HG03457 (cell line): Measurements from ENCODE around the gene TFIP11.
A peak's percentile ranks its signal among the peaks of the same experiment; 100 is the strongest.

Experiments used
- ATAC-seq: cut with Tn5 transposase; IDR thresholded peaks from one replicate; pipeline ENCODE4 v1.9.1; 2021; ENCODE audit warnings: moderate number of reproducible peaks; ENCODE audit not compliant: unreplicated experiment

Gene TFIP11

DNA sequence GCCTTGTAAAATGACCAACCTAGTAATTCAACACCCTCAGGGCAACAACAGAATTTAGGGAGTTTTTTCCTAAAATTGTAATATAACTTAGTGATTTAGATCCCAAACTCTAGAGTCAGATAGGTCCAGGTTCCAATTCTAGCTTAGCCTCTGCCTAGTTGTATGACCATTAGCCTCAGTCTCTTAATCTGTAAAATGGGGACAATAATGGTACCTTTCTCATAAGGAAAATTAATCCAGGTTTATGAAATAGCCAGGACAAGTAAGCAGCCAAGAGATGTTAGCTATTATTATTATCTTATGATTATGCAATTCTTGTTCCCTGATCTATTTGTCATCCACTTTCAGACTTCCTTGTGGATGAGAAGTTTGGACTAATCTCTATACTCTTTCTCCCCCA lies 4.1 kb downstream of the TFIP11 start:
- ATAC-seq, result no peak

DNA sequence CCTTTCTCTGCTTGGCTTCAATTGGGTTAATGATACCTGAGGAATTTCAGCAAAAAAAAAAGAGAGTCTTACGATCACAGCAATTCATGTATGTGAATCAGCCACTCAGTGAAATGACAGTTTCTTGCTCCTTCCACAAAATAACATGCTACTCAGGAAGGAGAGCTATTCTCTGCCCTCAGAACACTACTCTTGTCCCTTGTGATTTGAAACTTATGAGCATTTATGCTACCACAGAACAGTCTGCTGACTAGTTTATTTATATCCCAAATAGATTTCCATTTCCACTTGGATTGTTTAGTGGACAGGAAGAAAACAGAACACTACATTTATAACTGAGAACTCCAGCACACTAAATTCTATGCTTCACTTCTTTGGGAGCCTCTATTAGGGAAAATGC lies 8.5 kb downstream of the TFIP11 start:
- ATAC-seq, result no peak

- no peak for ATAC-seq
Measured at GRCh38 chr22:26502688-26503561, 9.3 kb downstream of the TFIP11 start.

DNA sequence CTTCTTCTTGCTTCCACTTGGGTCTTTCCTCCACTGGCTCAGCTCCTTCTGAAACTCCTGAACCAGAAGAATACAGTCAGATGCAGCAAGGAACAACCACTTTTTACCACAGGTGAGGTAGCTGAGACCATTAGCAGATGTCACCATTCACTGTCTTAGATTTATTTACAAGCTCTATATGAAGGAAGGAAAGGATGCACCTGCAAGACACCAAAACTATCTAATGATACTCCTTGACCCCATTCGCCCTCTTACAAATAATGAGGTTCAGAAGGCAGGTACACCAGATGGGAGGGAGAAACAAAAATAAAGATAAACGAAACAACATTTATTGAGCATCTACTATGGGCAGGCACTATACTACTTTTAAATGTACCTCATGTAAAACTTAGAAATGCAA lies 10.3 kb downstream of the TFIP11 start:
- ATAC-seq, result no peak

DNA sequence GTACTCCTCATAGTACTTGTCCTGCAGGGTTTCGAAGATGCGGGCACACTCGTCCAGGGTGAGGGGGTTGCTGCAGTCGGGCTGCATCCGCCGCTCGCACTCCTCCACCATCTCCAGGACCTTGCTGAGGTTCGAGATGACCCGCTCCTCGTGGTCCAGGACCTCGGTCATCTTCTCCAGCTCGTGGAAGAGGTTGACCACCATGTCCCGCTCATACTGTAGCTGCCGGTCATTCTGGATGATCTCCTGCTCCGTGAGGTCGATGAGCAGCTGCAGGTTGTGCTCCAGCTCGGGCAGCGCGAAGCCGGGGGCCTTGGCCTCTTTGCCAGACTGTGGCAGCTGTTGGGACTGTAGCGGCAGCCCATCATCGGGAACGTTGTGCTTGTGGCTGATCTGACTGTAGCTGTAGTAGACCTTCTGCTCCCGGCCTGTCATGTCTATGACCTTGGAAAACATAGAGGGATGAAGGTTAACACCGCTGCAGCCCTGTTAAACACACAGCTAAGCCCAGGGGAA lies 13.0 kb downstream of the TFIP11 start:
- no peak for ATAC-seq

DNA sequence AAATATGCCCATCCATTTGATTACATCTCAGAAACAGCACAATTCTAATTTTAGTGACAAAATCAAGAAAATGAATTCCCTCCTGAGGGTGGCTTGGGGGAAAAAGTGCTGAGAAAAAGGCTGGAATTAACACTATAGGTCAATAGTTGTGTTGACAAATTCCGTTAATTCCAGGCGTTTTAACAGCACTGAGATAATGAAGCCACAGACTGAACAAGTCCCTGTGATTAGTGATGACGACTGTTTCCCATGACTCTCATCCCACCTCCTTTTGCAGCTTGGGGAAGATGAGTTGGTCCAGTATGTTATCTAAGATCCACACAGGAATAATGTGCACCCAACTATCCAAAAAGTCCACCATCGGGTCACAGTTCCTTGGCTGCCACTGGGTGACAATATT lies 15.8 kb downstream of the TFIP11 start:
- ATAC-seq, result no peak

- ATAC-seq, result no peak
Measured at GRCh38 chr22:26494506-26494905, 17.8 kb downstream of the TFIP11 start.

- ATAC-seq, result no peak
Measured at GRCh38 chr22:26492220-26492619, 20.1 kb downstream of the TFIP11 start.

- ATAC-seq, result no peak
Measured at GRCh38 chr22:26489447-26490036, 22.7 kb downstream of the TFIP11 start.

DNA sequence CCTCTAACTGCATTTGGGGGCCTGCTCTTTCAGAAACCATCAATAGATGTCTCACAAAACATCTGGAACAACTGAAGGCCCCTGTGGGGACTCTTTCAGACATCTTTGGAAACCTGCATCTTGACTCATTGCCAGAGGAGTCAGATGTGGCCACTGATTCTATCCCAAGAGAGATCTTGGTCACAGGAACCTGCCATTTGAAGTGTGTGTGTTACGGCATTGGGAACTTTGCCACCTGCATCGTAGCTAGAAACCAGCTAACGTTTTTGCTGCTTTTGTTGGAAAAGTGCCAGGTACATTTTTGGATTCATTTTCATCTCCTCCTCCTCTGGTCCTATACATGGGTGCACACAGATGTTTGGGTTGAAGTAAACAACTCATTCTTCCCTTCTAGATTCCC lies 24.3 kb downstream of the TFIP11 start:
- no peak for ATAC-seq

DNA sequence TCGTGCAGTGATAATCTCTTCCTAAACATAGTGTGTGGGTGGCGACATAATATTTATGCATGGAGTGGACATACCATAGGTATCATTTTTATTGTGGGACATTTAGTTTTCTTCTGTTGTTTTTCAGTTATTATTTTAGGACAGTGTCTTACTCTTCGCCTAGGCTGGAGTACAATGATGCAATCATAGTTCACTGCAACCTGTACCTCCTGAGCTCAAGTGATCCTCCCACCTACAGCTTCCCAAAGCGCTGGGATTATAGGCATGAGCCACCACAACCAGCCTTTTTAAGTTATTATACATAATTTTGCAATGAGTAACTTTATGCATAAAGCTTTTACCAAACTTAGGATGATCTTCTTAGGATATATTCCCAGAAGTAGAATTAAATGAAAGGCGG lies 25.9 kb downstream of the TFIP11 start:
- no peak for ATAC-seq

GRCh38 chr22:26485806-26486390 lies 26.4 kb downstream of the TFIP11 start:
- ATAC-seq, result no peak

DNA sequence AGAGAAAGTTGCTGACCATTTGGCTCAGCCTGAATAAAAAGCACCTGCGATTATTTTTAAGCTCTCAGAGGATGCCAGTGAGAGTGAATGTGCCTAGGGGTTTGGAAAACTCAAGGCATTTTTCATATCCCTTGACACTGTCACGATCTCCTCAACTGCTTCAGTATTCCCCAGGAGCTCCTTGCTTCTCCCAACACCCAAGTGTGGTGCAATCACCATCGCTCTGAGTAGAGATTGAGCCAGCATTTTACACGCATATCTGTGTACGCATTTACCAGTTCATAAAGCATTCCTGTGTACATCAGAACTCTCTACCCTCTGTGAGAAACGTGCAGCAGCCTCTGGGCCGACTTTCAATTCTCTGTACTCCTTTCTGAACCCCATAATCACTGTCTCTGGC lies 27.3 kb downstream of the TFIP11 start:
- ATAC-seq, result no peak

DNA sequence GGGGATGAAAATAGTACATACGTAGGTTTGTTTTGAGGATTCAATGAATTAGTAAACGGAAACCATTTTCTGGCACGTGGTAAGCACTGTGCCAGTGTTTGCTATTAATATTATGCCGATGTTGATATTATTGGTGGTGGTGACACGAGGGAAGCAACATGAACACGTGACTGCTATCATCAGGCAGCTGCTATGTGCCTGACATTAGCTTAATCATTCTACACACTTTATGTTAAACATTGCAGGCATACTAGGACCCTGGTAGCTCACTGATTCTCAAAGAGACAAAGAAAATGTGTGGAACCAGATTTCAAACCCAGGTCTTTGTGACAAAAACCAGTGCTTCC lies 27.9 kb downstream of the TFIP11 start:
- ATAC-seq, result no peak

- peak; percentile 38 for ATAC-seq
Measured at GRCh38 chr22:26483439-26484359, 28.6 kb downstream of the TFIP11 start, which contains the start of the genes HPS4 and SRRD. HPS4 (minus strand) TSS chr22:26483783; CDS start chr22:26481762, 2,021 bp downstream. SRRD (plus strand) TSS chr22:26483877; CDS start chr22:26483891, 14 bp downstream.

DNA sequence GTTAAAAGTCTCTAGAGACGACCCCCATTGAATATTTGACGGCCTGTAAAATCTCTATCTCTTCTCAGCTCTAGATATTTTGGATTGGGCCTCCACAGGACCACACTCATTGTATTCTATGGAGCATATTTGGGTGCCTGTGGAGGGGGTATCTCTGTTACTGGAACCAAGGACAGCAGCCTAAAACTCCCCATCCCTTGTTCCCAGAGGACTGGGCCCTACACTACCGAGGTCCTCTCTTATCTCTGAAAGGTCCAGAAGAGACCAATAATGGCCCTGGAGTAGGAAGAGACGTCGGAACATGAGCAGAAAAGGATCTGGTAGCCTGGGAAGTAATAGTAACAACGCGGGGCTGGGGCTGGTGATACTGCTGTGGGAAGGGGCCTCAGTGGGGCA lies 29.2 kb downstream of the TFIP11 start:
- ATAC-seq, result no peak

- ATAC-seq, result no peak
Measured at GRCh38 chr22:26482161-26482560, 30.1 kb downstream of the TFIP11 start.

- no peak for ATAC-seq
Measured at GRCh38 chr22:26481694-26482093, 30.6 kb downstream of the TFIP11 start.

GRCh38 chr22:26481112-26481693 lies 31.1 kb downstream of the TFIP11 start:
- no peak for ATAC-seq

GRCh38 chr22:26480611-26480932 lies 31.7 kb downstream of the TFIP11 start:
- no peak for ATAC-seq
